ENCODE data around the gene SLC25A21.

The SLC25A21 gene

DNA sequence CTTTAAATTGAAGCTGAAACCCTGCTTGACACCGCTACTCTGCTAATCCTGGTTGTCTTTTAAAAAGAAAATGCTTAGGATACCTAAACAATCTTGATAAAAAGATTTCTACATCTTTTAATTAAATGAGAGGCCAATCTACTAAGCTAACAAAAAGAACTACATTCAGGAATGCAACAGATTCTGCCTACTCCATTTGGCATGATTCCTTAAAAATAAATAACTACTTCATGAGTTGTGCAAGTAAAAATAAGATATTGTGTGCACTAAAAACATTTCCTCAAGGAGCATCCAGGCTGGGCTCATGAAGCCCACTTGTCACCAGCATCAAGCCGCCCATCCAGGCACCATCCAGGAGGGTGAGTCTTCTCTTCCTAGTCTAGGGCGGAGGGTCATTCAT, 313.3 kb downstream of the SLC25A21 start:
- H4K8ac ChIP-seq (ENCODE audit: low read depth, low read length): no peak overlapping the region
- H3K79me2 ChIP-seq (ENCODE audit: control insufficient read depth, insufficient read depth, low read length): no peaks in the 10 kb centered on the region
- H3K23ac ChIP-seq (ENCODE audit: low read length): no peak overlapping the region
- H2BK120ac ChIP-seq (ENCODE audit: low read depth, low read length): no peak overlapping the region
- H4K5ac ChIP-seq (ENCODE audit: low read length): no peak overlapping the region
- no peaks in the 10 kb centered on the region for H3K27me3 ChIP-seq (ENCODE audit: insufficient read depth, low read length, poor library complexity)
- no peak overlapping the region for H2AK5ac ChIP-seq (ENCODE audit: low read length)
- DNase-seq: no peak
- H2BK5ac ChIP-seq (ENCODE audit: low read length): no peak overlapping the region
- no peak overlapping the region for H3K4ac ChIP-seq (ENCODE audit: low read depth, low read length)
- H3K36me3 ChIP-seq (ENCODE audit: control insufficient read depth, insufficient read depth, low read length): no peaks in the 10 kb centered on the region
- H2BK15ac ChIP-seq (replicated peaks; ENCODE audit: low read depth): no peak overlapping the region
- no peak overlapping the region for H3K9ac ChIP-seq (ENCODE audit: low read length)
- H3K79me1 ChIP-seq (ENCODE audit: low read length): no peaks in the 10 kb centered on the region
- no peaks in the 10 kb centered on the region for H3K4me1 ChIP-seq (ENCODE audit: control insufficient read depth, low read depth, low read length)
- no peak overlapping the region for H3K56ac ChIP-seq (ENCODE audit: low read length)
- no CpG with 5 or more reads among the region's 3 CpGs for WGBS (ENCODE audit: extremely low coverage, insufficient coverage, low lambda C conversion rate)
- H3K4me3 ChIP-seq (ENCODE audit: low read length): no peak overlapping the region
- no peak overlapping the region for H3K27ac ChIP-seq (ENCODE audit: low read depth, low read length)
- H3K4me2 ChIP-seq (ENCODE audit: low read length): no peak overlapping the region
- H3K18ac ChIP-seq (ENCODE audit: low read length): no peak overlapping the region

DNA sequence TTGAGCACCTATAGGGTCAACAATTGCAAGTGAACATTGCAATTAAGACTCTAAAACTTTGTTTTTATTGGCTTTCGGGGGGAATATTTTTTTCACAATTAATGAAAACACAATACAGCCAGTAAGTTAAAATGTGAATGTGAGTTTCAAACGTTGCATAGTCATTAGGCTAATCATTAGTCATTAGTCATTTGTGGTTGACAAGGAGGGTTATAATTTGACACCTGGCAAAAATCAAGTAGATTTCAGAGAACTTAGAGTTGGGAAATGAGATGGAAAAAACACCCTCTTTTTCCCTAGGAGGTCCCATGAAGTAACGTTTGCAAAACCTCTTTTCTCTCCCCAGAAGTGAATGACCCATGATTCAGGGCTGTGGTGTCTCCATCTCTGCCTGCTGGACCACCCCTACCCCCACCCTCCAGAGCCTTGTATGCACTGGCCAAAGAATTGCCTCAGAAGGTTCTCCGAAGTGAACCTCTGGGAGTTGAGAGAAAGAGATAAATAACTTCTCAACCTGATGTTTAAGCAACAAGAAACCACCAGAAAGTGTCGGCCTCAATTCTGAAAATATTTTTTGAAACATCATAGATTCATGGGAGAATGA, 314.5 kb downstream of the SLC25A21 start:
- Histone ChIP-seq H3K79me2 (ENCODE audit: control insufficient read depth, insufficient read depth, low read length) (no peaks in the 10 kb centered on the region), H3K36me3 (ENCODE audit: control insufficient read depth, insufficient read depth, low read length) (no peaks in the 10 kb centered on the region), H3K18ac (ENCODE audit: low read length) (no peak overlapping the region), H4K5ac (ENCODE audit: low read length) (no peak overlapping the region), H3K4ac (ENCODE audit: low read depth, low read length) (no peak overlapping the region), H3K27me3 (ENCODE audit: insufficient read depth, low read length, poor library complexity) (no peaks in the 10 kb centered on the region), H3K4me1 (ENCODE audit: control insufficient read depth, low read depth, low read length) (no peaks in the 10 kb centered on the region), H3K56ac (ENCODE audit: low read length) (no peak overlapping the region), H4K8ac (ENCODE audit: low read depth, low read length) (no peak overlapping the region), H3K4me2 (ENCODE audit: low read length) (no peak overlapping the region), H2BK5ac (ENCODE audit: low read length) (no peak overlapping the region), H3K9ac (ENCODE audit: low read length) (no peak overlapping the region), H3K27ac (ENCODE audit: low read depth, low read length) (no peak overlapping the region), H2AK5ac (ENCODE audit: low read length) (no peak overlapping the region), H2BK15ac (replicated peaks; ENCODE audit: low read depth) (no peak overlapping the region), H2BK120ac (ENCODE audit: low read depth, low read length) (no peak overlapping the region), H3K4me3 (ENCODE audit: low read length) (no peak overlapping the region), H3K79me1 (ENCODE audit: low read length) (no peaks in the 10 kb centered on the region), H3K23ac (ENCODE audit: low read length) (no peak overlapping the region)
- no CpG with 5 or more reads among the region's 5 CpGs for WGBS (ENCODE audit: extremely low coverage, insufficient coverage, low lambda C conversion rate)
- no peak for DNase-seq

DNA sequence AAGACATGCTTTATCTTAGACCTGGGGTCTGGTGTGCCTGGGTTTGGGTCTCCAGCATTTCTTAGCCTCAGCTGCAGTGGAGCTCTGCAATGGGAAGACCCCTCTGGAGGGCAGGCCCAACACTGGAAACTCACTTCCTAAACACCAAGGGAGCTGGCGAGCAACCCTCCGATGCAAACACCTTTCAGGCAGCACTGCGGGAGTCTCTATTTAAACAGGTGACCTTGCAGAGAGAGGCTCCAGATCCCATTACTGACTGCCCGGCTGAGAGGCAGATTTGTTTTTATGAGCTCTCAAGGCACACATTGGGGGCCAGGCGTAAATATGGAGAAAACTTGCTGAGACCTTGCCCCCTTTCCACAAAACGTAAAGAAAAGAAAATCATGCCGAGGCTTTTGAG, 315.3 kb downstream of the SLC25A21 start:
- Histone ChIP-seq H2BK120ac (ENCODE audit: low read depth, low read length) (no peak overlapping the region), H3K27me3 (ENCODE audit: insufficient read depth, low read length, poor library complexity) (no peaks in the 10 kb centered on the region), H4K5ac (ENCODE audit: low read length) (no peak overlapping the region), H3K23ac (ENCODE audit: low read length) (no peak overlapping the region), H3K79me1 (ENCODE audit: low read length) (no peaks in the 10 kb centered on the region), H3K18ac (ENCODE audit: low read length) (no peak overlapping the region), H3K4me2 (ENCODE audit: low read length) (no peak overlapping the region), H2AK5ac (ENCODE audit: low read length) (no peak overlapping the region), H3K79me2 (ENCODE audit: control insufficient read depth, insufficient read depth, low read length) (no peaks in the 10 kb centered on the region), H3K4me3 (ENCODE audit: low read length) (no peak overlapping the region), H4K8ac (ENCODE audit: low read depth, low read length) (no peak overlapping the region), H3K9ac (ENCODE audit: low read length) (no peak overlapping the region), H3K56ac (ENCODE audit: low read length) (no peak overlapping the region), H2BK15ac (replicated peaks; ENCODE audit: low read depth) (no peak overlapping the region), H3K4ac (ENCODE audit: low read depth, low read length) (no peak overlapping the region), H2BK5ac (ENCODE audit: low read length) (no peak overlapping the region), H3K27ac (ENCODE audit: low read depth, low read length) (no peak overlapping the region), H3K4me1 (ENCODE audit: control insufficient read depth, low read depth, low read length) (no peaks in the 10 kb centered on the region), H3K36me3 (ENCODE audit: control insufficient read depth, insufficient read depth, low read length) (no peaks in the 10 kb centered on the region)
- no peak for DNase-seq
- WGBS (ENCODE audit: extremely low coverage, insufficient coverage, low lambda C conversion rate): no CpG with 5 or more reads among the region's 7 CpGs

DNA sequence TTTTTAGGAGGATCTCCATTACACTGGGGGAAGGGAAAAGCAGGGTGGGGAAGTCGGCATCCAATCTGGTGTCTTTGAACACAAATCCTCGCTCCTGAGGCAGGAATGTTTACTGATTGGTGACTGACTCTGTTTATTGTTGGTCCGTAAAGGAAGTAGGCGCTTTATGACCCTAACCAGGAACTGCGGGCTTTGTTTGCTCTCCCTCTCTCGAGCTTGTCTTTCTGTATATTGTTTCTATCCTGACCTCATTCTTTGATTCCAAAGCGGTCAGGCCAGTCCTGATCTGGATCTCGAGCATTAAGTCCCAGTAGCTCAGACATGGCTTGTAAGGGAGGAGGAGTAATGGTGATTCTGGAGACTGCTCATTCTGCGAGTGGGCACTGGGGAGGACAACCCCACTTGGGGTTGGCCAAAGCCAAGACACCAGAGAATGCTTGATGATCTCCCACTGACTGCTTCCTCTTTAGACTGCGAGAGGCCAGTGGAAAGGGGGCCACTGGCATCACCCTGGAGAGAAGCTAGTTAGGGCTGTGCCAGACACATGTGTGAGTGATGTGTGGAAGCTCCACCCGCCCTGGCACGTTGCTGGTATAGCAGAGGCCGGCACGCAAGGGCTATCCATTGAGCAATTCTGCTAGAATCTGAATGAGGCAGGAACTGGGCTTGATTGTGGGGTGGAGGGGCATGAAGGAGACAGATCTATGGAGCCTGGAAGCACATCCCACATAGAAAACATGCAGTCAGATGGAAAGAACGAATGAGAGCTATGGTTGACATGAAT, 316.1 kb downstream of the SLC25A21 start:
- H3K23ac ChIP-seq (ENCODE audit: low read length): no peak overlapping the region
- DNase-seq: no peak
- H2AK5ac ChIP-seq (ENCODE audit: low read length): no peak overlapping the region
- H4K5ac ChIP-seq (ENCODE audit: low read length): no peak overlapping the region
- H3K27me3 ChIP-seq (ENCODE audit: insufficient read depth, low read length, poor library complexity): no peaks in the 10 kb centered on the region
- H3K4me2 ChIP-seq (ENCODE audit: low read length): no peak overlapping the region
- no peak overlapping the region for H3K9ac ChIP-seq (ENCODE audit: low read length)
- no peaks in the 10 kb centered on the region for H3K79me1 ChIP-seq (ENCODE audit: low read length)
- H3K4me3 ChIP-seq (ENCODE audit: low read length): no peak overlapping the region
- no peaks in the 10 kb centered on the region for H3K4me1 ChIP-seq (ENCODE audit: control insufficient read depth, low read depth, low read length)
- H4K8ac ChIP-seq (ENCODE audit: low read depth, low read length): no peak overlapping the region
- no peak overlapping the region for H3K4ac ChIP-seq (ENCODE audit: low read depth, low read length)
- no peak overlapping the region for H3K56ac ChIP-seq (ENCODE audit: low read length)
- no peak overlapping the region for H2BK5ac ChIP-seq (ENCODE audit: low read length)
- H3K36me3 ChIP-seq (ENCODE audit: control insufficient read depth, insufficient read depth, low read length): no peaks in the 10 kb centered on the region
- no peak overlapping the region for H3K27ac ChIP-seq (ENCODE audit: low read depth, low read length)
- WGBS (ENCODE audit: extremely low coverage, insufficient coverage, low lambda C conversion rate): no CpG with 5 or more reads among the region's 15 CpGs
- H2BK15ac ChIP-seq (replicated peaks; ENCODE audit: low read depth): no peak overlapping the region
- H3K18ac ChIP-seq (ENCODE audit: low read length): no peak overlapping the region
- H2BK120ac ChIP-seq (ENCODE audit: low read depth, low read length): no peak overlapping the region
- H3K79me2 ChIP-seq (ENCODE audit: control insufficient read depth, insufficient read depth, low read length): no peaks in the 10 kb centered on the region

DNA sequence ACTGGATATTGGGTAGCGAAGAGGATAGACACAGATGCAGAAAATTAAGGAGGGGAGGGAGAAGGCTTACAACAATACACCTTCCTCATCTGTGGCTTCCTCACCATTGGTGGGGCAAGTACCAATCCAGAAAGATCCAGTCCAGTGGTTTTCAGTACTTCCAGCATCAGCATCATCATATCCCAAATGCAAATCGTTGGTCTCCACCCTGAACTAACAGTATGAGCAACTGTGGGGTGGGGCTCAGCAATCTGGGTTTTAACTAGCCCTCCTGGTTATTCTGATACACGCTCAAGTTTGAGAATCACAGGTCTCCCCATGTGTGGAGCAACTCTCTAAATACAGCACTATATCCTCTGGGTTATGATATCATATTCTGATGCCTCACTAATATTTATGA, 317.0 kb downstream of the SLC25A21 start:
- Histone ChIP-seq H2BK5ac (ENCODE audit: low read length) (no peak overlapping the region), H3K36me3 (ENCODE audit: control insufficient read depth, insufficient read depth, low read length) (no peaks in the 10 kb centered on the region), H2BK120ac (ENCODE audit: low read depth, low read length) (no peak overlapping the region), H3K4me3 (ENCODE audit: low read length) (no peak overlapping the region), H3K79me1 (ENCODE audit: low read length) (no peaks in the 10 kb centered on the region), H3K27me3 (ENCODE audit: insufficient read depth, low read length, poor library complexity) (no peaks in the 10 kb centered on the region), H3K79me2 (ENCODE audit: control insufficient read depth, insufficient read depth, low read length) (no peaks in the 10 kb centered on the region), H3K18ac (ENCODE audit: low read length) (no peak overlapping the region), H2BK15ac (replicated peaks; ENCODE audit: low read depth) (no peak overlapping the region), H3K9ac (ENCODE audit: low read length) (no peak overlapping the region), H3K27ac (ENCODE audit: low read depth, low read length) (no peak overlapping the region), H3K23ac (ENCODE audit: low read length) (no peak overlapping the region), H2AK5ac (ENCODE audit: low read length) (no peak overlapping the region), H4K8ac (ENCODE audit: low read depth, low read length) (no peak overlapping the region), H4K5ac (ENCODE audit: low read length) (no peak overlapping the region), H3K4me1 (ENCODE audit: control insufficient read depth, low read depth, low read length) (no peaks in the 10 kb centered on the region), H3K4ac (ENCODE audit: low read depth, low read length) (no peak overlapping the region), H3K4me2 (ENCODE audit: low read length) (no peak overlapping the region), H3K56ac (ENCODE audit: low read length) (no peak overlapping the region)
- DNase-seq: no peak
- no CpG with 5 or more reads among the region's 3 CpGs for WGBS (ENCODE audit: extremely low coverage, insufficient coverage, low lambda C conversion rate)
